ENCODE data around the gene SKAP2. TPM values are rescaled to one million over a fixed set of nuclear protein-coding genes. Genes with fewer than 3 reads are reported as not detected.
A peak's percentile ranks its signal among the peaks of the same experiment; 100 is the strongest.

The SKAP2 gene
- total RNA-seq, 2 donors from 2014 or later: 7.8 to 11.2 TPM

DNA sequence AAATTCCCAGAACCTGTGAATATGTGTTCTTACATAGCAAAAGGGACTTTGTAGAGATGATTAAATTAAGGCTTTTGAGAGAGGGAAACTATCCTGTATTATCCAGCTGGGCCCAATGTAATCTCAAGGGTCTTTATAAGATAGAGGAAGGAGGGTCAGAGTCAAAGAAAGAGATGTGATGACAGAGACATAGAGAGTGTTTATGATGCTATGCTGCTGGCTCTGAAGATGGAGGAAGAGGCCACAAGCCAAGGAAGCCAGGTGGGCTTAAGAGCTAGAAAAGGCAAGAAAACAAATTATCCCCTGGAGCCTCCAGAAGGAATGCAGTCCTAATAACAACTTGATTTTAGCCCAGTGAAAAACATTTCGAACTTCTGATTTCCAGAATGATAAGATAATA, 15.3 kb upstream of the SKAP2 start:
- H3K27ac ChIP-seq: no peak overlapping the region
- no peaks in the 10 kb centered on the region for H3K27me3 ChIP-seq
- no peaks in the 10 kb centered on the region for H3K36me3 ChIP-seq
- H3K9me3 ChIP-seq: peaks cover 0 to 17% of the 10 kb centered on the region in 2 donors
- H3K4me3 ChIP-seq: no peak overlapping the region
- no peak for DNase-seq (ENCODE audit: low spot score)
- TF ChIP-seq CTCF (IDR thresholded peaks at IDR 0.05): no peak
- no peaks in the 10 kb centered on the region for H3K4me1 ChIP-seq

- H3K27me3 ChIP-seq: no peaks in the 10 kb centered on the region
- no peak overlapping the region for H3K4me3 ChIP-seq
- H3K36me3 ChIP-seq: no peaks in the 10 kb centered on the region
- no peaks in the 10 kb centered on the region for H3K4me1 ChIP-seq
- H3K27ac ChIP-seq: no peak overlapping the region
- no peak for TF ChIP-seq CTCF (IDR thresholded peaks at IDR 0.05)
- no peak for DNase-seq (ENCODE audit: low spot score)
- no peaks in the 10 kb centered on the region for H3K9me3 ChIP-seq
These were observed 4.6 kb upstream of the SKAP2 start for GRCh38 chr7:26868841-26869495.

DNA sequence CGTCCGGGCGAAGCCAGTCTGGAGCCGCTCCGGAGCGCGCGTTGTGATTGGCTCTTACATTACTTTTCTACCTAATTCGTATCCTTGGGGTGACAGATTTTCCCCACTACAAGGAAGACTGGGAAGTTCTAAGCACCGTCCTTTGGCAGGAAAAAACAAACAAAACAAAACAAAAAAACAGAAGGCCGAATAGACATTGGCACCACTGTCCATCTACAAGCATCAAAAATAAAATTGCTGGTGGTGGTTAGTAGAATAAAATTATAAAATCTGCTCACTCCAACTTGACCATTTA, 651 bp upstream of the SKAP2 start:
- H3K4me3 ChIP-seq: peak overlapping the region; percentile 36 to 74
- DNase-seq (ENCODE audit: low spot score): peak; percentile 65
- H3K27me3 ChIP-seq: no peaks in the 10 kb centered on the region
- no peaks in the 10 kb centered on the region for H3K9me3 ChIP-seq
- H3K36me3 ChIP-seq: no peaks in the 10 kb centered on the region
- H3K4me1 ChIP-seq: no peaks in the 10 kb centered on the region
- peak overlapping the region; percentile 68 to 73 for H3K27ac ChIP-seq
- no peak for TF ChIP-seq CTCF (IDR thresholded peaks at IDR 0.05)

DNA sequence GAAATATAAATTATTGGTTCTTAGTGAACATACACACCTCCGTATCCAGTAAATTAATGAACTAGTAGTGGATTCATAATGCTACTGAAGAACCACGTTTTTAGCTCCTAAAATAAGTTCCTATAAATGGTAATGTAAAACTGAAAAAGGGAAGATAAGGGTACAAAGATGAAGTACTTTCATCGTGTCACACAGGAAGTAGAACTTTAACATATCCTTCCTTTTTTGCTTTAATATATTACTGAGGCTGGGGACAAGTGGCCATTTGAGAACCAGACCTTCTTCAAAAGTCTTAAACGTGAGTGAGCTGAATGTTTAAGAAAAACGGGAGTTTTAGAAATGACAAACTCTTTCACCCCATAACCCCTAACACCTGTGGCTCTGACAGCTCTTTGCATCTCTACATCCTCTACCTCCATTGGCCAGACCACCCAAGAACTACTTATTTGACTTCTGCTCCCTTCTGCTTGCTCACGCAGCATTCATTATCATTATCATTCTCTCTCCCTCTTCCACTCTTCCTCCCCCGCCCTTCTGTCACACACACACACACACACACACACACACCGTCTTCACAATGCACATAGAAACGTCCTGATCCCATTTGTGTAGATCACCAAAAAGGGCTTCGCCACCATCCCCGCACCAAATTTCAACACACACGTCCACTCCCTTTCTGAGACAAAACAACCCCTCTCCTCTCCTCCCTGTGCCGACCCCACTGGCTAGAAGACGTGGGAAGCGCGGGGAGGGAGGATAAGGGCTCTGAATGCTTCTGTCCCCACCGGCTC, 677 bp downstream of the SKAP2 start:
- Histone ChIP-seq H3K4me1 (no peaks in the 10 kb centered on the region), H3K27me3 (no peaks in the 10 kb centered on the region), H3K4me3 (peak overlapping the region; percentile 61 to 74), H3K9me3 (no peaks in the 10 kb centered on the region), H3K27ac (peak overlapping the region; percentile 75 to 77), H3K36me3 (no peaks in the 10 kb centered on the region)
- no peak for DNase-seq (ENCODE audit: low spot score)
- TF ChIP-seq CTCF (IDR thresholded peaks at IDR 0.05): no peak

DNA sequence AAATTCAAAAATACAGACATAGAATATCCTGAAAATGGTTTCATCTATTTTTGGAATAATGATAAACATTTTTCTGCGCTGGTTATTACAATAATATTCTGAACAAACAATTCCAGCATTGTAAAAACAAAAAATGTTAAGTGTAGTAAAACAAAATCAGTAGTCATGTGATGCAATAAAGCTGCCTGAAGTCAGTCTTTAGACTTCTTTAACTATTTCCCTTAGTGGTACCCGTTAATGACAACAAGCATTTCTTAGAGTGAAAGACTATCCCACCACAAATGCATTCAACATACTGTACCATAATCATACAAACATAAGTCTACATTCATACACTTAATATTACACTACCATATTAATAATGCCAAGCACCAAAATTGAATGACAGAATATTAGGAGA, 1.6 kb downstream of the SKAP2 start:
- H3K4me1 ChIP-seq: no peaks in the 10 kb centered on the region
- H3K4me3 ChIP-seq: no peak overlapping the region
- no peak overlapping the region for H3K27ac ChIP-seq
- DNase-seq (ENCODE audit: low spot score): no peak
- H3K36me3 ChIP-seq: no peaks in the 10 kb centered on the region
- TF ChIP-seq CTCF (IDR thresholded peaks at IDR 0.05): no peak
- H3K9me3 ChIP-seq: no peaks in the 10 kb centered on the region
- H3K27me3 ChIP-seq: no peaks in the 10 kb centered on the region

All from right atrium auricular region (tissue), 2 donors.